ENCODE results near the gene NCKIPSD. TPM values are rescaled to one million over a fixed set of nuclear protein-coding genes. Genes with fewer than 3 reads are reported as not detected.

Gene NCKIPSD
- total RNA-seq, 1 donor from 2014 or later: 33.5 TPM

DNA sequence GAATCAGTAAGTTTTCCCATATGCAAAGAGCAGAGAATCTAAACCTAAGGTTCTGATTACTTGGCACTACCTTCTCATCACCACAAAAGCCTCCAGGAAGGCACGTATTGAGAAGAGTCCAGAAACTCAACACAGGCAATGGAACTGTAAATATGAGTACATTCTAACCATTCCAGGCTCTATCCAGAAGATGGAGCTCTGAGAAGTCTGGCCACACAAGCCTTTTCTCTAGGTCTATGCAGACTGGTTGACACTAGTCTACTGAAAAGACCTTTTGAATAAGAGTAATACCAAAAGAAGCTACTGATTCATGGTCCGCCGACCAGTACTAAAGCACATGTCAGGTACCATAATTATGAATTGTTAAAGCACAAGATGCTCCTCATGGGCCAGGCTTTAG is 12.2 kb upstream of the NCKIPSD start:
- Mint-ChIP-seq H3K4me3 (no peak overlapping the region), H3K36me3 (peaks cover 31% of the 10 kb centered on the region), H3K27me3 (ENCODE audit: low read depth) (no peaks in the 10 kb centered on the region), H3K4me1 (peaks cover 25% of the 10 kb centered on the region), H3K27ac (no peak overlapping the region), H3K9me3 (no peaks in the 10 kb centered on the region)
- DNase-seq (ENCODE audit: low spot score in 2 of 2, unreplicated experiment in 2 of 2): no peak
- TF ChIP-seq, protein P1, sequence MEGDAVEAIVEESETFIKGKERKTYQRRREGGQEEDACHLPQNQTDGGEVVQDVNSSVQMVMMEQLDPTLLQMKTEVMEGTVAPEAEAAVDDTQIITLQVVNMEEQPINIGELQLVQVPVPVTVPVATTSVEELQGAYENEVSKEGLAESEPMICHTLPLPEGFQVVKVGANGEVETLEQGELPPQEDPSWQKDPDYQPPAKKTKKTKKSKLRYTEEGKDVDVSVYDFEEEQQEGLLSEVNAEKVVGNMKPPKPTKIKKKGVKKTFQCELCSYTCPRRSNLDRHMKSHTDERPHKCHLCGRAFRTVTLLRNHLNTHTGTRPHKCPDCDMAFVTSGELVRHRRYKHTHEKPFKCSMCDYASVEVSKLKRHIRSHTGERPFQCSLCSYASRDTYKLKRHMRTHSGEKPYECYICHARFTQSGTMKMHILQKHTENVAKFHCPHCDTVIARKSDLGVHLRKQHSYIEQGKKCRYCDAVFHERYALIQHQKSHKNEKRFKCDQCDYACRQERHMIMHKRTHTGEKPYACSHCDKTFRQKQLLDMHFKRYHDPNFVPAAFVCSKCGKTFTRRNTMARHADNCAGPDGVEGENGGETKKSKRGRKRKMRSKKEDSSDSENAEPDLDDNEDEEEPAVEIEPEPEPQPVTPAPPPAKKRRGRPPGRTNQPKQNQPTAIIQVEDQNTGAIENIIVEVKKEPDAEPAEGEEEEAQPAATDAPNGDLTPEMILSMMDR (IDR thresholded peaks at IDR 0.05; ENCODE audit: unreplicated experiment): no peak

DNA sequence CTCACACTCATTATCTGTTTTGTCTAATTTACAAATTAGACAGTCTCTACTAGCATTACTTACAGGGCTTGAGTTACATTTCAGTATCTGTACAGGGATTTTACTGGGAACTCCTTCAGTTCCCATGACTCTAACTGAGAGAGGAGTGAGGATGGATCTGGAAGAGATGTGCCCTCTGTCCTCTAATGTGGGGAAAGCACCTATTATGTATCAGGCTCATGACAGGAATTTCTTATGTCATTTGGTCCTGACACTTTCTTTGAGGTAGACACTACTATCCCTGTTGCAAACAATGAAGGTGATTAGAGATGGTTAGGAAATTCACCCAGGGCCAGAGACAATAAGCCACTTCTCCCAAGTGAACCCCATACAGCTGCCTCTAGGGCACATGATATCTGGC is 10.9 kb upstream of the NCKIPSD start:
- no peaks in the 10 kb centered on the region for H3K27me3 Mint-ChIP-seq (ENCODE audit: low read depth)
- H3K36me3 Mint-ChIP-seq: peaks cover 28% of the 10 kb centered on the region
- H3K4me3 Mint-ChIP-seq: no peak overlapping the region
- no peak for DNase-seq (ENCODE audit: low spot score in 2 of 2, unreplicated experiment in 2 of 2)
- TF ChIP-seq, protein P1 (IDR thresholded peaks at IDR 0.05; ENCODE audit: unreplicated experiment): no peak
- H3K4me1 Mint-ChIP-seq: peaks cover 25% of the 10 kb centered on the region
- H3K9me3 Mint-ChIP-seq: no peaks in the 10 kb centered on the region
- H3K27ac Mint-ChIP-seq: peak overlapping the region; percentile 71

DNA sequence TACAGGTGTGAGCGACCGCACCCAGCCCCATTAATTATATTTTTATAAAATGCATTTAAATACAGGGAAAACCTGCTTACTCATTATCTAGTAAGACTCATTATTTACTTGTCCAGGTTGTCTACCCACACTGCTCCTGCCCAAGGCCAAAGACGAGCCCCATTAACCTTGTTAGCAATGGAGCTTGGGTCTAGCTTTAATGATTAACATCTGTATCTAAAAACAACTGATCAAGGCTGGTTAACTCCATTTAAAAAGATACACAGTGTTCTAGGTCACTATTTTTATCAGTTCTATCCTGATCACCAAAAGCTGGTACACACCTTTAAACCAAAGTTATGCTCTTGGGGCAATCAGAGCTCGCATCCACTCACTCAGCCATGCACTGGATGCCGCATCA is 10.4 kb upstream of the NCKIPSD start:
- Mint-ChIP-seq H3K9me3 (no peaks in the 10 kb centered on the region), H3K4me3 (no peak overlapping the region), H3K4me1 (peaks cover 25% of the 10 kb centered on the region), H3K27me3 (ENCODE audit: low read depth) (no peaks in the 10 kb centered on the region), H3K36me3 (peaks cover 30% of the 10 kb centered on the region), H3K27ac (peak overlapping the region; percentile 71)
- TF ChIP-seq, protein P1 (IDR thresholded peaks at IDR 0.05; ENCODE audit: unreplicated experiment): no peak
- no peak for DNase-seq (ENCODE audit: low spot score in 2 of 2, unreplicated experiment in 2 of 2)

DNA sequence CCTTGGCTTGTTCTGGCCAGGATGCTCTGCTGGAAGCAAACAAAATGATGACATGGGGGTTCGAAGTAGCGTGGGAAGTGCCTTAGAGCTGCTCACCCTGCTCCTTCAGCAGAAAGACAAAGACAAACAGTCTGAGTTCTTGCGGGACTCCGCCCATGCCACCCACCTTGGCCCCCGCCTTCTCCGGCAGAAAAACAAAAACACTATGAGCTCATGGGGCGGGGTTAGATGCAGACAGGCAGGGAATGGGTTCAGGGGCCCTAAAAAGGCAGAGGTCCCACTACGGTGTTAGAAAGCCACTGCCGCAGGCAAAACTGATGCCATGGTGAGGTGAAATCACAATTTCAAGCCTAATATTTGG is 9.7 kb upstream of the NCKIPSD start:
- peak overlapping the region; percentile 12 for H3K4me3 Mint-ChIP-seq
- peak overlapping the region; percentile 94 for H3K27ac Mint-ChIP-seq
- peaks cover 25% of the 10 kb centered on the region for H3K4me1 Mint-ChIP-seq
- no peaks in the 10 kb centered on the region for H3K27me3 Mint-ChIP-seq (ENCODE audit: low read depth)
- DNase-seq (ENCODE audit: low spot score in 2 of 2, unreplicated experiment in 2 of 2): no peak
- H3K36me3 Mint-ChIP-seq: peaks cover 33% of the 10 kb centered on the region
- H3K9me3 Mint-ChIP-seq: no peaks in the 10 kb centered on the region
- TF ChIP-seq, protein P1 (IDR thresholded peaks at IDR 0.05; ENCODE audit: unreplicated experiment): no peak

DNA sequence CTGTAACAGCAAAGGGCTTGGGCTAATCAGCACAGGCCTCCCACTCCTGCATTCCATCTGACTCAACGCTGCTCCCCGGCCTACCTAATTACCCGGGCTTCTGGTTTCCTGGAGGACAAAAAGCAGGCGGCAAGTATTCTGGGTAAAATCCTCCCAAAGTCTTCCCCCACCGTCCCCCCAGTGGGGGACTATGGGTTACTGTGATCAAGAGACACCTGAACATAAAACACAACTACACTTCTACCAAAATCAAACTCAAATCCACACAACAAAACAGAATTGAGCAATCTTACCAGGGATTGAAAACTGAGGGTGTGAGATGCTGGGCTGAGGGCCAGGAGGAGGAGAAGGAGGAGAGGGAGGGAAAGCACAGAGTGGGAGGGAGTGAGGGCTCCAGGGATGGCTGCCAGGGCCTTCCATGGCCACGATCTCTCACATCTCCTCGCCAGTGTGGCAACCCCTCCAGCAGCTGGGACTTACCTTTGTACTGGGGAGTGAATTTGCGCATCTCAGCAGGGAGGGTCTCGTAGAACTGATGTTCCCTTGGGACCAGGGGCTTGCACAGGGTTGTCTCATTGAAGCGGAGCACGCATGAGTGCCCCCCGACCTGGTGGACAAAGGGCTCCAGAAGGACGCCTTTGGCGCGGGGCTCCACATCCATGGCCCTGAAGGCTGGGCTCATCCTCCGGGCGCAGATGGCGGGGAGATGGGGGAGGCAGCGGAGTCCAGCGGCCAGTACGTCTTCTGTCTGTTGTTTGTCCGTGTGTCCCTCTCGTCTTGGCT is 9.1 kb upstream of the NCKIPSD start:
- peaks cover 37% of the 10 kb centered on the region for H3K36me3 Mint-ChIP-seq
- TF ChIP-seq, protein P1 (IDR thresholded peaks at IDR 0.05; ENCODE audit: unreplicated experiment): no peak

More for the DNA sequence above, 9.1 kb upstream of the NCKIPSD start:
- H3K9me3 Mint-ChIP-seq: no peaks in the 10 kb centered on the region
- no peaks in the 10 kb centered on the region for H3K27me3 Mint-ChIP-seq (ENCODE audit: low read depth)
- H3K4me1 Mint-ChIP-seq: peaks cover 25% of the 10 kb centered on the region
- peak overlapping the region; percentile 12 for H3K4me3 Mint-ChIP-seq
- no peak for DNase-seq (ENCODE audit: low spot score in 2 of 2, unreplicated experiment in 2 of 2)
- peak overlapping the region; percentile 94 for H3K27ac Mint-ChIP-seq
